ENCODE measurements around the gene HADH. TPM values are rescaled to one million over a fixed set of nuclear protein-coding genes. Genes with fewer than 3 reads are reported as not detected.

Gene HADH
- total and polyA plus RNA-seq, 11 donors, result 60.6 to 382 (median 199) TPM

GRCh38 chr4:108030332-108030731 lies 40.6 kb downstream of the HADH start:
- Histone ChIP-seq H3K27ac (no peak overlapping the region), H3K9me3 (no peaks in the 10 kb centered on the region), H3K27me3 (no peaks in the 10 kb centered on the region), H3K4me3 (no peak overlapping the region), H3K36me3 (peaks cover 0 to 93% (median 57%) of the 10 kb centered on the region in 9 donors), H3K4me1 (peaks cover 0 to 4% (median 0%) of the 10 kb centered on the region in 12 donors)
- 80 to 88% (median 86%) methylated on average over 2 of the region's 2 CpGs for WGBS, 4 donors
- ATAC-seq (peak; percentile 47 to 75 (median 60)), DNase-seq (peak in 1 of 5 donors; percentile 36)
- TF ChIP-seq POLR2A (IDR thresholded peaks at IDR 0.05) (no peak), CTCF (IDR thresholded peaks at IDR 0.05) (peak in 9 of 12 donors; percentile 19 to 46 (median 34))
- intact Hi-C loops (cut with DNase I), result loop anchor here in 1 of 10 donors (5.0 kb wide), 1 partner anchor 542 kb away; no protein-coding TSS in a partner anchor

GRCh38 chr4:108031427-108032083 lies 41.9 kb downstream of the HADH start:
- Histone ChIP-seq H3K36me3 (peaks cover 0 to 90% (median 57%) of the 10 kb centered on the region in 9 donors), H3K4me1 (peaks cover 0 to 4% (median 0%) of the 10 kb centered on the region in 12 donors), H3K27me3 (no peaks in the 10 kb centered on the region), H3K4me3 (no peak overlapping the region), H3K9me3 (no peaks in the 10 kb centered on the region), H3K27ac (no peak overlapping the region)
- WGBS, 4 donors, result 98 to 99% (median 98%) methylated on average over 4 of the region's 4 CpGs
- DNase-seq (no peak), ATAC-seq (no peak)
- intact Hi-C loops (cut with DNase I), result loop anchor here in 1 of 10 donors (5.0 kb wide), 1 partner anchor 541 kb away; no protein-coding TSS in a partner anchor
- TF ChIP-seq CTCF (IDR thresholded peaks at IDR 0.05) (no peak), POLR2A (IDR thresholded peaks at IDR 0.05) (no peak)

GRCh38 chr4:108033348-108033747 lies 43.7 kb downstream of the HADH start:
- DNase-seq (no peak), ATAC-seq (peak in 2 of 4 donors; percentile 42 to 54)
- Histone ChIP-seq H3K27ac (peak overlapping the region in 4 of 12 donors; percentile 18 to 51 (median 26)), H3K27me3 (no peaks in the 10 kb centered on the region), H3K9me3 (no peaks in the 10 kb centered on the region), H3K4me3 (no peak overlapping the region), H3K36me3 (peaks cover 0 to 76% (median 39%) of the 10 kb centered on the region in 9 donors), H3K4me1 (peaks cover 0 to 4% (median 0%) of the 10 kb centered on the region in 12 donors)
- TF ChIP-seq POLR2A (IDR thresholded peaks at IDR 0.05), result no peak
- no peak for TF ChIP-seq CTCF (IDR thresholded peaks at IDR 0.05)
- intact Hi-C loops (cut with DNase I), result loop anchor here in 1 of 10 donors (5.0 kb wide), 1 partner anchor 539 kb away; no protein-coding TSS in a partner anchor

GRCh38 chr4:108034565-108034964 lies 44.9 kb downstream of the HADH start:
- ATAC-seq (no peak), DNase-seq (no peak)
- intact Hi-C loops (cut with DNase I), result loop anchor here in 1 of 10 donors (5.0 kb wide), 1 partner anchor 538 kb away; no protein-coding TSS in a partner anchor
- no peak overlapping the region for H3K4me3 ChIP-seq
- TF ChIP-seq CTCF (IDR thresholded peaks at IDR 0.05) (no peak), POLR2A (IDR thresholded peaks at IDR 0.05) (no peak)
- H3K9me3 ChIP-seq, result no peaks in the 10 kb centered on the region
- WGBS, 4 donors, result 83 to 92% (median 87%) methylated on average over 7 of the region's 7 CpGs
- no peak overlapping the region for H3K27ac ChIP-seq
- H3K4me1 ChIP-seq, result peaks cover 0 to 4% (median 0%) of the 10 kb centered on the region in 12 donors
- H3K36me3 ChIP-seq, result peaks cover 0 to 64% (median 37%) of the 10 kb centered on the region in 9 donors
- H3K27me3 ChIP-seq, result no peaks in the 10 kb centered on the region

All from heart left ventricle (tissue), 16 donors.